Stimulated activated CD4-positive, alpha-beta T cell treated with anti-CD3 and anti-CD28 coated beads, Interleukin-2, amount 100 ng/mL, for 4 hours (primary cell): ENCODE measurements around the gene ELAPOR1.
A peak's percentile ranks its signal among the peaks of the same experiment; 100 is the strongest.

Source experiments
- DNase-seq: peaks from one replicate; pipeline ENCODE4 v3.0.0-alpha.2; 2020; ENCODE audit warnings: low read depth

The ELAPOR1 gene

DNA sequence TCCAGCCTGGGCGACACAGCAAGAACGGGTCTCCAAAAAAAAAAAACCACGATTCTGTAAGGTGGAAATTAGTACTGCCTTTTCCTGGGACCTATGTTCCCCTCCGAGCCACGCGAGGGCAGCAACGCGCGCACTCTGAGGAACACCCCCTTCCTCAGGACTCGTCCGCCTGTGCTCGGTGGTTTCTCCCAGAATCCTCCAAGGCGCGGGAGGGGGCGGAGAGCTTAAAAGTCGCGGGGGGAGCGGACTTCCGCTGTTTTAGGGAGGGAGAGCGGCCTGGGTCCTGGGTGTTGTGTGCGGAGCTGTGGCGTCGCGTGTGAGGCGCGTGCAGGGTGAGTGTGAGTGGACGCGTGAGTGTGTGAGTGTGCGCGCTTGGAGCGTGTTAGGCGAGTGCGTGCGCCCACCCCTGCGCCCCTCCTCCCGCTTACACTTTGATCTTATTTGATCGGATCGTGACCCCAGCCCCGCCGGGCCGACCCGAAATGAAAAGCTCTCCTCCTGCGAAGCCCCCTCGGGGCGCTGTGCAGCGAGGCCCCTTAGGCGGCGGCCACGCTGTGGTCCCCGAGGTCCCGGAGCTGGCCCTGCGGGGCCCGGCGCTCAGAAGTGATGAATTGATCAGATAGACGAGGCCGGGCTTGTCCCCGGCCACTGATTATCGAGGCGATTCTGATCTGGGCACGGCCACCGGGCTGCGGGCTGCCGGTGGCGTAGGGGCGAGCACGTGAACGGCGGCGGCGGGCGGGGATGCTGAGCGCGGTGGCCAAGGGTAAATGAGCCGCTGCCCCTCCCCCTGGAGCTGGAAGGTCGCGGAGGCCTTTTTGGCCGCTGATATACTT, 13.8 kb upstream of the ELAPOR1 start:
- peak; percentile 97 for DNase-seq

DNA sequence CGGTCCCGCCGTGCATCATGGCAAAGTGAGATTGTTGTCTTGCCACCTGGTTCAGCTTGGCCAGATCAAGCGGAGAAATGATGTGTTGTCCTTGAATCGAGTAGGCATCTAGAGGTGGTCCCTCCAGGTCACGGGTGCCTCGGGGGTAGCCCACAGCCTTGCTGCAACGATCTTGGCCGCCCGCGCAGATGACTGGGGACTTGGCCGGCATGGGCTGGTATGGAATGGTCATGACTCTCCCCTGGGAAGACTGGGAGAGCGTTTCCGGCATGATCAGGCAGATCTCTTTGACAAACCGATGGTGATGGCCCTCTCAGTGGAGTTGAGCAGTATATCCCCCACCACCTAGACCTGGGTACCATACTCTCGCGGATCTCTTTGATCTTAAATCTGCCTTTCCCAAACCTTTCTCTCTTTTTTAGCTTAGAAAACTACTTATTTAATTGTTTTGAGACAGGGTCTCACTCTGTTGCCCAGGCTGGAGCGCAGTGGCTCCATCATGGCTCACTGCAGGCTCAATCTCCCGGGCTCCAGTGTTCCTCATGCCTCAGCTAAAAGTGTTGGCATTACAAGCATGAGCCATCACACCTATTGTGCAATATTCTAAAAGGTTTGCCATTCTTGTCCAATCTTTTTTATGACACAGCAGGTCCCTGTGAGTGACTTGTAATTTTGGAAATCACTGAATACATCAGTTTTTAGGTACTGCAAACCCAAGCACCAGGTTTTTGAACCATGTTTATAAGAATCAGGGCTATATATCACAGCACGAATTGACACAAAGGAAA, 9.4 kb upstream of the ELAPOR1 start:
- DNase-seq, result no peak

DNA sequence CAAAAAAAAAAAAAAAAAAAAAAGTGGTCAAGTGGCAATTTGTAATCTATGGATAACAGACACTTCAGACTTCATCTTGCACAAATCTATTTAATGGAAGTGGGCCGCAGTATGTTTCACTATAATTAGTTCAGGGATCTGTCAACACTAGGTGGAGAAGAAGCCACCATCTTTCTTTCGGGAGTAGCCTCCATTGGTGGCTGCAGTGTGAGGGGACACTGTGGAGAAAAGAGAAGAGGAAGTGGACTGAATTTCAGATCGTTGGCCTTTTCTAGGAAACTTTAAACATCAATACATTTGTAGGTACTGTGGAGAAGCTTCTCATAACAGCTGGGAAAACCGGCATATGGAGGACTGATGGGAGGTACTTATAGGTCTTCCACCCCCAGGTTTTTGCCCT, 8.0 kb upstream of the ELAPOR1 start:
- no peak for DNase-seq

GRCh38 chr1:109107785-109108184, 6.1 kb upstream of the ELAPOR1 start:
- DNase-seq, result no peak

DNA sequence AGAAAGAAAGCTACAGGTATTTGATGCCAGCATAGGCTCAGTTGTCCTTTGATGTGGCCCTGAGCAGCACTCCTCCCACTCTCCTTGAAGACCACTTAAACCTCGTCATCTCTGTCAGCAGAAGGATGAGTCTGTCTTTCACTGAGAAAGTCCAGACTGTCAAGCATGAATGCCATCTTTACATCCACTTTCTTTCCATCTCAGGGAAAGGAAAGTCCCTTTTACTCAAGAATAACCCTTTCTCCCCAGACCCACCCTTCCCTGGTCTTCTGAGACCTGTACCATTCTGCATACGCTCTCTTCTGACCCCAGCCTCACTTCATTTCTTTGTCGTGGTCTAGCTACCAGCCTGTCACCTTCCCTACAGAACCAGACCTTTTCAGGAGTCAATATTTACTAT, 4.0 kb upstream of the ELAPOR1 start:
- DNase-seq, result no peak

- DNase-seq, result no peak
Measured at GRCh38 chr1:109111386-109112055, 2.4 kb upstream of the ELAPOR1 start.

DNA sequence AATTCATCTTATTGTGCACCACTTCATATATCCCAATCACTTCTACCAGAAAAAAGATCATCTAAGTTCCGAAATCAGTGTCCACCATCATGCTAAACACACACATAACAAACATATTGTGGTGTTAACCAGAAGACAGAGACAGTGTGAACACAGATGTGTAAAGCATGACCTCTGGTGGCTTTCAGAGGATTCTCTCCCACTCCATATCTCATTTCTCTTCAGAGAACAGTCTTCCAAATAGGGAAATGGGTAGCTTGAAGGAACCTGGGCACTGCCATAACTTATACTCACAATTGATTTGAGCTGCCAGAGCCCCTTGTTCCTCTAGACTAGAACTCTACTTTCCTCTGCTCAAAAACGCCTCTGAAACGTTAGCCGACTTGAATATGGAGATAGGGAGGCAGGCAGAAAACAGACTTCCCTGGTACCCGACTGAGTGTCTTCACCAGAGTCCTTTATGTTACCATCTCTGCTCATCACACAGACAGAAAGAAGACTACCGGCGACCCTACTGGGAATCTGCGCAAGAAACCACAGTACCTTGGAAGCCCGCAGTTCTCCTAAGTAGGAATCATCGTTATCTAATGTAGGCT, 1.8 kb upstream of the ELAPOR1 start:
- DNase-seq, result no peak

DNA sequence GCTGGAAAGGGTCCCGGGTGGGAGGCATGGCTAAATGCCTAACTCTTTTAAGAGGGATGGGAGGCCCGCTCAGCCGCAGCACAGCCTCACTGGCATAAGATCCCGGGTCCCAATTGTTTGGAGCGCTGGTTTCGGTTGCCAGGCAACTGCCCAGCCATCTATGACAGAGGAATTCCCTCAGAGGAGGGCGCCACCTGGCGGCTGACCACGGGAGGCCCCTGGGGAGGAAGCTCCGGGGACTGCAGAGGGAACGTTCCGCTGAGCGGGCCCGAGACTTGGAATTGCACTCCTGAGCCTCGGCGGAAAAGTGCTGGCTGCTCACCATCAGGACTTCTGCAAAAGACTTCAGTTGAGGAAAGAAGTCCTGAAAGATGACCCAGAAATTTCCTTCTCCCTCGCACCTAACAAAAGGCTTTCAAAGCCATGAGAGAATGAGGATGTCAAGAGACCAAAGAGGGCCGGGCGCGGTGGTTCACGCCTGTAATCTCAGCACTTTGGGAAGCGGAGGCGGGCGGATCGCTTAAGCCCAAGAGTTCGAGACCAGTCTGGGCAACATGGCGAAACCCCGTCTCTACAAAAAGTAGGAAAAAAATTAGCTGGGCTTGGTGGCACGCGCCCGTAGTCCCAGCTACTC, 1.1 kb upstream of the ELAPOR1 start:
- peak; percentile 82 for DNase-seq

DNA sequence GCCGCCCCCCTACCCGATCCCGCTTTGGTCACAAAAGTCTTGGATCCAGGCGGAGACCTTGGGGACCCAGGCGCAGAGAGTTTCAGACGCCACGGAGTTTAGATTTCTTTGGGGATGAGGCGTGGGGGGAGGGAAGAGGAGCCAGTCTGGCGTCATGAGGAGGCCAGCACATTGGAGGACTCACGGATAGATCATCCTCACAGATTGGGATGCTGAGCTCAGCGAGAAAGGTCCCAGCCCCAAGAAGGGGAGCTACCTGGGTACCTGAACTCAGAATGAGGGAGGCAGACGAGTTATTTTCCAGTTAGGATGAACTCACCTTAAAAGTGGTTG, 393 bp downstream of the ELAPOR1 start:
- DNase-seq, result no peak

- DNase-seq, result no peak
Measured at GRCh38 chr1:109115685-109116084, 1.8 kb downstream of the ELAPOR1 start.

DNA sequence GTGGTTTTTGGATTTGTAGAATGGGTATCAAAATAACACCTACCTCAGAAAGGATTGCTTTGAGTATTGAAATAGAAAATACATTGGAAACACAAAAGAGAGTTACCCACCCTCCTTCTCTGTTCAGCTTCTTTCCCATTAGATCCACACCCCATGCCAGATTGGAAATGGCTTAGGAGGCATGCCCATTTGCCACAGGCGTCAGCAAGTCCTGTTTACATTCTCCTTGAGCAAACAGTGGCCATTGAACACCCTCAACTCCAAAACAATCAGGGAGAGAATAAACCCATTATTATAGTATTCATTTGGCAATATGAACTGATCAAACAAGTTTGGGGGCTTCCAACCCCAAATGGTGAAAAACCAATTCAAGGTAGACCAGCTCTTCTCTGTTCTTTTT, 2.4 kb downstream of the ELAPOR1 start:
- no peak for DNase-seq

GRCh38 chr1:109118089-109118488, 4.2 kb downstream of the ELAPOR1 start:
- DNase-seq, result no peak

DNA sequence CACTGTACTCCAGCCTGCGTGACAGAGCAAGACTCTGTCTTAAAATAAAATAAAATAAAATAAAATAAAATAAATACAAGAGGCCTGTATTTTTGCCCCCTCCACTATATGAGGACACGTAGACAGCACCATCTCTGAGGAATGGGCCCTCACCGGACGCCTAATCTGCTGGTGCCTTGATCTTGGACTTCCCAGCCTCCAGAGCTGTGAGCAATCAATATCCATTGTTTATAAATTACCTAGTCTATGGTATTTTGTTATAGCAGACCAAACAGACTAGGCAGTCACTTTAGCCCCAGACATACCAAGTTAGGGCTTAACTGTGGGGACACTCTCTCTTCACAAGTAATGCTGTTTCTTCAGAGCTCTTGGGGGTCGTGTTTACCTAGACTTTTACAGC, 6.4 kb downstream of the ELAPOR1 start:
- DNase-seq, result no peak

DNA sequence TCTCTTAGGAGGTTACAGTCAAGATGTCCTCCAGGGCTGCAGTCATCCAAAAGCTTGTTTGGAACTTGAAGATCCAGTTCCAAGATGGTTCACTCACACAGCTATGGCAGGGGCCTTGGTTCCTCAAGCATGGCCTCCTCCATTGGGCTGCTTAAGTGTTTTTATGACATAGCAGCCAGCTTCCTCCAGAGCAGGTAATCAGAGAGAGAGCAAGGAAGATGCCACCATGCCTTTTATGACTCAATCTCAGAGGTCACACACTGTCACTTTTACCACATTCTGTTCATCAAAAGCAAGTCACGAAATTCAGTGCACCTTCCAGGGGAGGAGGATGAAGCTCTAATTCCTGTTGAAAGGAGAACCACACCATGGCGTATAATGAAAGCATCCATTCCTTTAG, 17.1 kb downstream of the ELAPOR1 start:
- DNase-seq, result no peak

GRCh38 chr1:109131800-109132199, 17.9 kb downstream of the ELAPOR1 start:
- no peak for DNase-seq

DNA sequence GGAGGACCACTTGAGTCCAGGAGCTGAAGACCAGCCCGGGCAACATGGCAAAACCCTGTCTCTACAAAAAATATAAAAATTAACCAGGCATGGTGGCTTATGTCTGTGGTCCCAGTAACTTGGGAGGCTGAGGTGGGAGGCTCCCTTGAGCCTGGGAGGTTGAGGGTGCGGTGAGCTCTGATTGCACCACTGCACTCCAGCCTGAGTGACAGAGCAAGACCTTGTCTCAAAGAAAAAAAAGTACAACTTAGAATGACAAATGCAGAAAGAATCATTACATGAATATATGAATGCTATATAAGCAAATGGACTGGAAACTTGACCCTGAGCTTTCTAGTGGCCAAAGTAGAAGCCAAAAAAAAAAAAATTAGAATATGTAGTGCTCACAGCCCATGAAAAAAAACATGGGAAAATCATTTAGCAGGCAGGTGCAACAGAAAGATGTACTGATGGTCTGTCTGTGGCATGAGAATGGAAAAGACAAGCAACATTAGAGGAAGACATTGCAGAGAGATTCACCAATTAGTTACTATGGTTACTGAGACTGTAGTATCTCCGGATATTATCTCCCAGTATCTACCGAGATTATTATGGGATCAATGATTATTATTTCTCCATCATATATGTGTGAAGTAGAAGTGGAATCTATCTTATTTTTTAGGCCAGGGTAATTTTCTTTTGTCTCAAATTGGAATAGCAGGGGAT, 19.2 kb downstream of the ELAPOR1 start:
- no peak for DNase-seq

DNA sequence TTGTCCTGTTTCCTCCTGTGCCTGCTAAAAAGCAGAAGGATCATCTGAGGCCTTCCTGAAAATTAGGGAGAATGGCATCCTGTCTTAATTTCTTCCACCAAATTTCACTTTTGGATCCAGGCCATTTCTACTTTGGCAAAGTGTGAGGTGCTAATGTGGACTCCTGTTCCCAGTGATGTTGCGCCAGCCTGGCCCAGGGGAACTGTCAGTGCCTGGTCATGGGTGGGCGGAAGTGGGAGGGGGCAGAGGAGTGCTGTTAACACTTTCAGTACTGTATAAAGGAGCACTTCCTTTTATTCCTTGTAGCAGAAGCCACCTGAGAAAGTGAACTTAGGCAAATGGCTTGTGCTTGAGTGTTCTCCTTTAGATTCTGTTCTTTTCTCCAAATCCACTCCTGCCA, 19.9 kb downstream of the ELAPOR1 start:
- no peak for DNase-seq

DNA sequence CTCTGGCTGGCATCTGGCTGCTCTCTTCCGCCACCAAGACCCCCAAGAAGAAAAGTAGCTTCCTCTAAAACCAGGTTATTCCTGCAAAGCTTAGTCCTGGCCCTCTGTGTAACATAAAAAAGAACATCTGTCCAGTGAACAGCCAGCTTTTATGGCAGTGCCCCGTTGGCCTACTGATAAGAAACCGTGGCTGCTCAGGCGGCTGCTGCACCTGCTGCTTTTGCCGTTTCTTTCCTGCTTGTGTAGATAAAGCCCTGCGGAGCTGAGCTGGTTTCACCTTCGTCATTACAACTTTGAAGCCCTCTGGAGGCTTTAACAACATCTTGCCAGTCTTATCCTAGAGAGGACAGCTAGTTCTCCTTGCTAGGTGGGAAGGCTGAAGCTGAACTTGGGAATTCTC, 20.5 kb downstream of the ELAPOR1 start:
- no peak for DNase-seq

- no peak for DNase-seq
Measured at GRCh38 chr1:109135940-109136339, 22.0 kb downstream of the ELAPOR1 start.

DNA sequence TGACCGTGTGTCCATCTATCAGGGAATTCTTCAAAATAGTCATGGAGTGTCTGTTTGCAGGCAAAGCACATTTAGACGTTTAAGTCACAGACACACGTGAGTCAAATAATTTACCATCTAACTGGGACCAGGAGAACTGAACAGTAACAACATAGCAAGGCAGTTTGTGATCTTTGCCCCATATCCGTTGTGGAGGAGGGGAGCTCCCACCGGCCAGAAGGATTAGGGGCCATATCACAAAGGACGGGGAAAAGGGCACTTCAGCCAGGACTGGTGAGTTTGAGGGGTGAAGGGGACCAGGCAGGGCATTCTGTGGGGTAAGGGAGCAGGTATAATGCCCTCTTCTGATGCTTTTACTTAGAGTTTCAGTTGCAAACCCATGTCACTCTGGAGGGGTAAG, 22.9 kb downstream of the ELAPOR1 start:
- no peak for DNase-seq

DNA sequence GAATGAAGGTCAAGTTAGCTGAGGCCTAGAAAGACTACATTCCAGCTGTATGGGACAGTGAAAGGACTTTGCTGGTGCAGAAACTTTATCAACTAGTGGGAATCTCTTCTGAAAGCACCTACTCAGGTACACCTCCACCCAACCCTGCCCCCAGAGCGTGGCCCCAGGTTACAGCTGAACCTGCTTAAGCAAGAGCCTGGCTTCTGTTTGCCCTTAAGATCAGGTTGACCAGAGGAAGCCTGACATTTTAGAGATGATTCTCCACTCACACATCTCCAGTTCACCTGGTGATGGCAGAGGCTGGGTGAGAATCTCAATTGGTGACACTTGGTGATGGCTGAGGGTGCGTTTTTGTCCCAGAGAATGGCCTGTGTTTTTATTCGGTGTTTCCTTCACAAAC, 24.0 kb downstream of the ELAPOR1 start:
- no peak for DNase-seq

- no peak for DNase-seq
Measured at GRCh38 chr1:109138358-109138757, 24.4 kb downstream of the ELAPOR1 start.
